Measurements from ENCODE around the gene FARP2. TPM values are rescaled to one million over a fixed set of nuclear protein-coding genes. Genes with fewer than 3 reads are reported as not detected.
A peak's percentile ranks its signal among the peaks of the same experiment; 100 is the strongest.

Gene FARP2
- total RNA-seq, 1 donor from 2014 or later = 65.0 TPM

GRCh38 chr2:241485172-241485911, 129.3 kb downstream of the FARP2 start:
- H3K9me3 ChIP-seq (ENCODE audit: insufficient read depth, low read depth, low read length) = no peaks in the 10 kb centered on the region
- H3K4me2 ChIP-seq (ENCODE audit: low read length) = no peak overlapping the region
- H4K20me1 ChIP-seq (ENCODE audit: insufficient read depth, low read length) = peaks cover 3% of the 10 kb centered on the region
- H3K9me3 Mint-ChIP-seq (ENCODE audit: unreplicated experiment) = no peaks in the 10 kb centered on the region
- FAIRE-seq (no peak), DNase-seq (ENCODE audit: low read depth) (no peak)
- no peak overlapping the region for H3K4me3 Mint-ChIP-seq (ENCODE audit: unreplicated experiment)
- H3K27me3 ChIP-seq (ENCODE audit: insufficient read depth, low read length) = no peaks in the 10 kb centered on the region
- H3K36me3 ChIP-seq (ENCODE audit: insufficient read depth, low read length) = no peaks in the 10 kb centered on the region
- H3K4me3 ChIP-seq (ENCODE audit: insufficient read depth, low read depth, low read length) = no peak overlapping the region
- no peaks in the 10 kb centered on the region for H3K4me1 ChIP-seq (ENCODE audit: insufficient read depth, low read length)
- H3K27me3 Mint-ChIP-seq (ENCODE audit: low read depth, unreplicated experiment) = peaks cover 5% of the 10 kb centered on the region
- H3K36me3 Mint-ChIP-seq (ENCODE audit: low read depth, unreplicated experiment) = peaks cover 12% of the 10 kb centered on the region
- H3K9ac ChIP-seq (ENCODE audit: low read length) = no peak overlapping the region
- no peak overlapping the region for H3K27ac ChIP-seq (ENCODE audit: low read depth, low read length)
- no peak overlapping the region for H2AFZ ChIP-seq (ENCODE audit: low read depth, low read length)
- no peak for TF ChIP-seq CTCF (IDR thresholded peaks at IDR 0.05; ENCODE audit: insufficient read depth, low read depth, low read length)
- no peak for TF ChIP-seq EZH2 (IDR thresholded peaks at IDR 0.05; ENCODE audit: insufficient read depth, low read length)
- peaks cover 2% of the 10 kb centered on the region for H3K4me1 Mint-ChIP-seq (ENCODE audit: low read depth, unreplicated experiment)
- H3K79me2 ChIP-seq (ENCODE audit: insufficient read depth, low read length) = no peaks in the 10 kb centered on the region
- no peak overlapping the region for H3K27ac Mint-ChIP-seq (ENCODE audit: unreplicated experiment)

- Histone ChIP-seq H3K4me1 (ENCODE audit: insufficient read depth, low read length) (no peaks in the 10 kb centered on the region), H3K9me3 (ENCODE audit: insufficient read depth, low read depth, low read length) (no peaks in the 10 kb centered on the region), H4K20me1 (ENCODE audit: insufficient read depth, low read length) (peaks cover 14% of the 10 kb centered on the region), H3K27ac (ENCODE audit: low read depth, low read length) (no peak overlapping the region), H3K9ac (ENCODE audit: low read length) (no peak overlapping the region), H3K79me2 (ENCODE audit: insufficient read depth, low read length) (no peaks in the 10 kb centered on the region), H2AFZ (ENCODE audit: low read depth, low read length) (no peak overlapping the region), H3K27me3 (ENCODE audit: insufficient read depth, low read length) (no peaks in the 10 kb centered on the region), H3K36me3 (ENCODE audit: insufficient read depth, low read length) (peaks cover 8% of the 10 kb centered on the region), H3K4me3 (ENCODE audit: insufficient read depth, low read depth, low read length) (no peak overlapping the region), H3K4me2 (ENCODE audit: low read length) (no peak overlapping the region)
- TF ChIP-seq EZH2 (IDR thresholded peaks at IDR 0.05; ENCODE audit: insufficient read depth, low read length) (no peak), CTCF (IDR thresholded peaks at IDR 0.05; ENCODE audit: insufficient read depth, low read depth, low read length) (no peak)
- DNase-seq (ENCODE audit: low read depth) (no peak), FAIRE-seq (peak; percentile 23)
- Mint-ChIP-seq H3K36me3 (ENCODE audit: low read depth, unreplicated experiment) (peaks cover 13% of the 10 kb centered on the region), H3K27ac (ENCODE audit: unreplicated experiment) (no peak overlapping the region), H3K4me1 (ENCODE audit: low read depth, unreplicated experiment) (no peaks in the 10 kb centered on the region), H3K4me3 (ENCODE audit: unreplicated experiment) (no peak overlapping the region), H3K27me3 (ENCODE audit: low read depth, unreplicated experiment) (peaks cover 3% of the 10 kb centered on the region), H3K9me3 (ENCODE audit: unreplicated experiment) (no peaks in the 10 kb centered on the region)
These were observed 133.0 kb downstream of the FARP2 start for GRCh38 chr2:241489088-241489487.

All from astrocyte (in vitro differentiated cells and primary cell).